Mucosa of descending colon (tissue), 3 donors: ENCODE measurements around the gene PAFAH2. TPM values are rescaled to one million over a fixed set of nuclear protein-coding genes. Genes with fewer than 3 reads are reported as not detected.

Source experiments
- ATAC-seq: fragments of 200-7000 bp; cut with Tn5 transposase; one replicate; pipeline ENCODE4 v1.9.1; 2020; ENCODE audit warnings: mild to moderate bottlenecking, moderate library complexity
- DNase-seq, 3 donors: peaks; one replicate each; pipeline ENCODE4 v3.0.0-alpha.2; 2020
- H3K36me3 ChIP-seq: fragments of 200-600 bp; one replicate; pipeline ENCODE4 v1.8.0; 2021; ENCODE audit warnings: low read depth, mild to moderate bottlenecking
- H3K4me1 ChIP-seq: fragments of 200-600 bp; one replicate; pipeline ENCODE4 v1.8.0; 2021; ENCODE audit warnings: low read depth, mild to moderate bottlenecking
- H3K4me3 ChIP-seq: fragments of 200-600 bp; one replicate; pipeline ENCODE4 v1.8.0; 2021; ENCODE audit warnings: mild to moderate bottlenecking
- H3K9me3 ChIP-seq: fragments of 200-600 bp; one replicate; pipeline ENCODE4 v1.8.0; 2021; ENCODE audit warnings: mild to moderate bottlenecking
- intact Hi-C, 2 donors: fragments of 100-400 bp; cut with DNase I in 1 of 2; cut with micrococcal nuclease in 1 of 2; formaldehyde crosslinking; loops; one replicate each; pipeline versions ENCODE4 v1.11.0 to v1.11.1; 2022; cut with DNase I, micrococcal nuclease
- total RNA-seq, 3 donors: library from RNA; stranded (reverse); fragmentation: NEBNext Ultra II Directional in 2 of 3; extraction: Animal tissue kit (Norgen Biotek cat#: 25700) in 2 of 3; gene quantifications; one replicate each; pipeline versions ENCODE4 v1.2.1 to v1.2.4, GENCODE V29; 2021 to 2023
- TF ChIP-seq, protein P1 (sequence below): fragments of 200-600 bp; IDR thresholded peaks from one replicate; pipeline ENCODE4 v1.8.0; 2022; ENCODE audit warnings: antibody characterized with exemption, mild to moderate bottlenecking
- donor health status: DM: no; HTN: no; CAD: no; lungs with moderate emphysema.
- donor health status: DM: no; HTN: no; CAD: no.
- donor health status: DM: no; HTN: yes; CAD: no.

The PAFAH2 gene
- total RNA-seq, 3 donors from 2014 or later, result 25.8 to 51.8 (median 38.0) TPM

DNA sequence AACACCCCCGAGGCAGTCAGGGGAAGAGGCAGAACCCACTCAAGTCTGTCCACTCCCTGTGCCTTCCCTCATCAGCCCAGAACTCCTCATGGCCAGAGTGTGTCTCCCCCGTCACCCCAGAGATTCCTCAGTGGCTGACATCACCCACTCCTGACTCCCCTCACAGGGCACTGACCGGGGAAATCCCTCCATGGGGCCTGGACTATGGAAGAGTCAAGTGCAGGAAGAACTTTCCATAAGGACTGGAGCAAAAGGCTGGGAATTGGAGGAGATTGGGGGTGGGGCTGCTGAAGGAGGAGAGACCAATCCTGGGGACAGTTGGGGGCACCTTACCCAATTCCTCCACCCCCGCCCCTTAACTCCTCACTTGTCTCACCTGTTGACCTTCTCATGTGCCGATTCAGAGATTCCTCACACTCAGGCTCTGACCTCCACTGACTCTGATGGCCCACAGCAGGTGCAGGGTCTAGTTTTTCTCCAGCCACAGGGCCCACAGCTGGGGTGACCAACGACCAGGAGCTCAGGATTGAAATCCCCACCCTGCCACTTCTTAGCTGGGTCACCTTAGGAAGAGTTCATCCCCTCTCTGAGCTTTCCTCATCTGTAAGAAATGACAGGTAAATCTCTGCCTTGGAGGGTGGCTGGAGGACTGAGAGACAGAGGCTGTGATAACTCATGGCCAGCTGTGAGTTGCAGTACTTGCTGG is 23.2 kb upstream of the PAFAH2 start:
- Histone ChIP-seq H3K4me1 (no peaks in the 10 kb centered on the region), H3K9me3 (no peaks in the 10 kb centered on the region), H3K36me3 (no peaks in the 10 kb centered on the region), H3K4me3 (no peak overlapping the region)
- TF ChIP-seq, protein P1, sequence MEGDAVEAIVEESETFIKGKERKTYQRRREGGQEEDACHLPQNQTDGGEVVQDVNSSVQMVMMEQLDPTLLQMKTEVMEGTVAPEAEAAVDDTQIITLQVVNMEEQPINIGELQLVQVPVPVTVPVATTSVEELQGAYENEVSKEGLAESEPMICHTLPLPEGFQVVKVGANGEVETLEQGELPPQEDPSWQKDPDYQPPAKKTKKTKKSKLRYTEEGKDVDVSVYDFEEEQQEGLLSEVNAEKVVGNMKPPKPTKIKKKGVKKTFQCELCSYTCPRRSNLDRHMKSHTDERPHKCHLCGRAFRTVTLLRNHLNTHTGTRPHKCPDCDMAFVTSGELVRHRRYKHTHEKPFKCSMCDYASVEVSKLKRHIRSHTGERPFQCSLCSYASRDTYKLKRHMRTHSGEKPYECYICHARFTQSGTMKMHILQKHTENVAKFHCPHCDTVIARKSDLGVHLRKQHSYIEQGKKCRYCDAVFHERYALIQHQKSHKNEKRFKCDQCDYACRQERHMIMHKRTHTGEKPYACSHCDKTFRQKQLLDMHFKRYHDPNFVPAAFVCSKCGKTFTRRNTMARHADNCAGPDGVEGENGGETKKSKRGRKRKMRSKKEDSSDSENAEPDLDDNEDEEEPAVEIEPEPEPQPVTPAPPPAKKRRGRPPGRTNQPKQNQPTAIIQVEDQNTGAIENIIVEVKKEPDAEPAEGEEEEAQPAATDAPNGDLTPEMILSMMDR, result no peak
- intact Hi-C loops, result no loop called here
- ATAC-seq, result no peak
- DNase-seq, result no peak

DNA sequence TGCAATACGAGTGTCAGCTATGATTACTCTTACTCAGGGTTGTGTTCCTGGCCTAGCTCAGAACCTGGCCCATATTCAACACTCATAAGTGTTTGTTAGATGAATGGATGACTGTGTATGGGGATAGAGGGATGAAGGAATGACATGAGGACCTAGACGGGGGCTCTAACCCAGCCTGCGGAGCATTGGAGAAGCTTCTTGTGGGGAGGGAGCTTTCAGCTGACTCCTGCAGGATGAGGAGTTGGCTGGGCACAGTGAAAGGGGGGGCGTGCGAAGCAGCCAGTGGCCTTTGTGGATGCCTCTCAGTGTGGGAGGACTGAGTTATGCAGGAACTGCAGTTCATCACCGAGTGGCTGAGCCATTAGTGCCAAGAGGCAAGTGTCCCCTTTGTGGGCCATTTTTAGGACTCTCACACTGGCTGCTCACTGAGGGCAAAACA is 22.5 kb upstream of the PAFAH2 start:
- DNase-seq (no peak), ATAC-seq (no peak)
- TF ChIP-seq, protein P1, result no peak
- Histone ChIP-seq H3K4me1 (no peaks in the 10 kb centered on the region), H3K4me3 (no peak overlapping the region), H3K36me3 (no peaks in the 10 kb centered on the region), H3K9me3 (no peaks in the 10 kb centered on the region)
- intact Hi-C loops, result no loop called here

DNA sequence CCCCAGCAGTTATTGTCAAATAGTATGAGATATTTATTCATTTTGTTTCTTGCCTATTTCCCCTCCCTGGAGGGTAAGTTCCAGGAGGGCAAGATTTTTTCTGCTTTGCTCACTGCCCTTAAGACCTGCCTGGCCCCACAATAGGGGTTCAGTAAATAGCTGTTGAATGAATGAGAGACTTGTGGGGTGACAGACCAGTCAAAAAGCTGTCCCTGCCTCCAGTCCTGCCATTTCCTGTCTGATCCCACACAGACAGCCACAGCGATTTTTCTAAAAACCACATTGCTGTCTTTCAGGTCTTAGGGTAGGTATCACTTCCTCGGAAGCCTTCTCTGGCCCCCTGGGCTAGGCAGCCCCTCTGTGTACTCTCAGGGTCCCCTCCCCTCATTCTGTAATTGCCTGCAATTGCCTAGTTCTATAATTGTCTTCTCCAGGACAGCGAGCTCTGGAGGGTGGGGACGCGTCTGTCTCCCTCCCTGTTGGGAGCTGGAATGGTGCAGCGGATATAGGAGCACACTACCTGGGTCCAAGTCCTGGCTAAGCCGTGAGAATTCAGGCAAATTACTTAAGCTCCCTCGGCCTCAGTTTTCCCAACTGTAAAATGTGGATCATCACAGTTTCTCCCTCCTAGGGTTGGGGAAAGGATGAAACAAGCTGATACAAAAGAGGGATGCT is 21.9 kb upstream of the PAFAH2 start:
- TF ChIP-seq, protein P1, result no peak
- Histone ChIP-seq H3K4me3 (no peak overlapping the region), H3K36me3 (no peaks in the 10 kb centered on the region), H3K4me1 (no peaks in the 10 kb centered on the region), H3K9me3 (no peaks in the 10 kb centered on the region)
- ATAC-seq, result no peak
- no peak for DNase-seq
- intact Hi-C loops, result no loop called here

DNA sequence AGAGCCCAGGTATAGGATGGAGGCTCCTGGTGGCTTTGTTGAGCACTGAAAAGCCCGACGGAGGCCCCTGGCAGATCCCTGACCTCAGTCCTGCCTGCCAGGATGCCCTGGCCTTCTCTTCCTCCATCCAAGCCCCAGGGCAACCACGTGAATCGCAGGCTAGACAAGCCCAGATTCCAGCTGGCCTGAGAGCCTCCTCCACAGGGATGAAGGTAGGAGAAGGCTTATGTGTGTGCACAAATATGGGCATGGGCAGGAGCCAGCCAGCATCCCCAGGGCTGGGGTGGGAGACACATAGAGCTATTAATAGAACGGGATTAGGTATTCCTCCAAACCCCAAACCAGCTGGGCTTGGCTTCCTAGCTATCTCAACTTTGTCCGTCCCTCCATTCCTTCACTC is 19.7 kb upstream of the PAFAH2 start:
- Histone ChIP-seq H3K9me3 (no peaks in the 10 kb centered on the region), H3K4me1 (no peaks in the 10 kb centered on the region), H3K4me3 (no peak overlapping the region), H3K36me3 (no peaks in the 10 kb centered on the region)
- intact Hi-C loops, result no loop called here
- TF ChIP-seq, protein P1, result no peak
- no peak for ATAC-seq
- no peak for DNase-seq

DNA sequence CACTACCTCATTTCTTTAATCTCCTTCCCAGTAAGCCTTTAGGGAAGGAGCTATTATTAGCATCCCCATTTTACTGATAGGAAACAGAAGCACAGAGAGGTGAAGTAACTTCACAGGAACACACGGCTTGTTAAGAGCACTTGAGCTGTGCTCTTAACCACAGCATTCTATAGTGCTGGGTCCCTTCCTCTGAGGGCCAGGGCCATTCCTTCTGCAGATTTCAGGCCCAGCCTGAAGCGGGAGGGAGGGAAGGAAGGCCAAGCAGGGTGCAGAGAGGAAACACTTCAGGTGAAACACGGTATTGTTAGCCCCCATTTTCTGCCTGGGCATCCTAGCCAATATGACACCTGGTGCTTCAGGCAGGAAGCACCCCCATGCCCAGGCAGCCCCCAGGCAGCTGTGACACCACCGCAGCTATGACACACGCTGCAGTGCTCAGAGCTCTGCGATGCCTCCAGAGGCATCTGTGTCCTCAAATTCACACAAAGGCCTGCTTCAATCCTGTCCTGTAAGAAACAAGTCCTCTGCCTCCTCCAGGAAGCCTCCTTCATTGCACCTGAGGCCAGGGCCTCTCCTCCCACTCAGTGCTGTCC is 19.2 kb upstream of the PAFAH2 start:
- Histone ChIP-seq H3K36me3 (no peaks in the 10 kb centered on the region), H3K4me3 (no peak overlapping the region), H3K9me3 (no peaks in the 10 kb centered on the region), H3K4me1 (no peaks in the 10 kb centered on the region)
- ATAC-seq (no peak), DNase-seq (no peak)
- TF ChIP-seq, protein P1, result no peak
- intact Hi-C loops, result no loop called here
